HepG2 (cell line): ENCODE measurements around the gene KSR1. TPM values are rescaled to one million over a fixed set of nuclear protein-coding genes. Genes with fewer than 3 reads are reported as not detected.

Source experiments
- EED ChIP-seq: sonication (generic); formaldehyde crosslinking; IDR thresholded peaks from 2 replicates; pipeline ENCODE4 v1.5.0; 2020; ENCODE audit warnings: mild to moderate bottlenecking, missing genetic modification reagents
- PHF8 ChIP-seq: sonication (generic); formaldehyde crosslinking; IDR thresholded peaks from 2 replicates; pipeline ENCODE4 v1.5.0; 2020; ENCODE audit warnings: missing genetic modification reagents
- SSRP1 ChIP-seq: IDR thresholded peaks from 2 replicates; pipeline ENCODE4 v1.6.1; 2016; ENCODE audit warnings: control low read depth
- ZFP36L1 ChIP-seq: sonication (generic); formaldehyde crosslinking; IDR thresholded peaks from 2 replicates; pipeline ENCODE4 v1.8.0; 2022; ENCODE audit warnings: mild to moderate bottlenecking, missing genetic modification reagents, moderate library complexity
- ZNF292 ChIP-seq: sonication (generic); formaldehyde crosslinking; IDR thresholded peaks from 2 replicates; pipeline ENCODE4 v1.8.1; 2022; ENCODE audit warnings: mild to moderate bottlenecking, low read depth, missing genetic modification reagents, borderline replicate concordance
- ZNF572 ChIP-seq: sonication (generic); formaldehyde crosslinking; IDR thresholded peaks from 2 replicates; pipeline ENCODE4 v1.5.1; 2020; ENCODE audit warnings: mild to moderate bottlenecking, missing genetic modification reagents
- polyA plus RNA-seq, 8 experiments: library from polyadenylated mRNA; depleted of rRNA in 3 of 8; stranded (reverse) in 7 of 8; unstranded in 1 of 8; fragments of >200 nt; fragmentation: Illumina TruSeq in 4 of 8; extraction: Trizol in 4 of 8; gene quantifications; 2 replicates each; pipeline versions ENCODE4 v1.2.1 to v1.2.3, GENCODE V29; 2011 to 2016; ENCODE audit warnings: low read depth in 4 of 8, missing spikeins in 1 of 8, mixed read lengths in 1 of 8; ENCODE audit not compliant: insufficient read depth in 1 of 8
- total RNA-seq, 5 experiments: library from RNA; depleted of rRNA; stranded (reverse); fragments of >200 nt; fragmentation: Illumina TruSeq; extraction: Trizol; gene quantifications; 2 replicates each; pipeline ENCODE4 v1.2.3, GENCODE V29; 2016; ENCODE audit warnings: low read depth in 1 of 5
- TF ChIP-seq, protein P1 (sequence below): sonication (generic); formaldehyde crosslinking; IDR thresholded peaks from one replicate; pipeline ENCODE4 v1.5.1; 2020; ENCODE audit warnings: mild to moderate bottlenecking, missing genetic modification reagents; ENCODE audit errors: not compliant biosample characterization
- TF ChIP-seq, protein P2 (sequence below): sonication (generic); formaldehyde crosslinking; IDR thresholded peaks from 2 replicates; pipeline ENCODE4 v1.5.1; 2020; ENCODE audit warnings: mild to moderate bottlenecking, missing genetic modification reagents, moderate library complexity
- TF ChIP-seq, protein P3 (sequence below): sonication (generic); formaldehyde crosslinking; IDR thresholded peaks from 2 replicates; pipeline ENCODE4 v1.8.0; 2022; ENCODE audit warnings: missing genetic modification reagents, mild to moderate bottlenecking, moderate library complexity, borderline replicate concordance
- TF ChIP-seq, protein P4 (sequence below): sonication (generic); formaldehyde crosslinking; IDR thresholded peaks from 2 replicates; pipeline ENCODE4 v1.8.0; 2023; ENCODE audit warnings: mild to moderate bottlenecking, missing genetic modification reagents

Gene KSR1
- total and polyA plus RNA-seq, 2 of the 13 experiments (the other 11 are each of a cell fraction or from before 2014, with no cell fraction given): 10.1 to 16.6 TPM

DNA sequence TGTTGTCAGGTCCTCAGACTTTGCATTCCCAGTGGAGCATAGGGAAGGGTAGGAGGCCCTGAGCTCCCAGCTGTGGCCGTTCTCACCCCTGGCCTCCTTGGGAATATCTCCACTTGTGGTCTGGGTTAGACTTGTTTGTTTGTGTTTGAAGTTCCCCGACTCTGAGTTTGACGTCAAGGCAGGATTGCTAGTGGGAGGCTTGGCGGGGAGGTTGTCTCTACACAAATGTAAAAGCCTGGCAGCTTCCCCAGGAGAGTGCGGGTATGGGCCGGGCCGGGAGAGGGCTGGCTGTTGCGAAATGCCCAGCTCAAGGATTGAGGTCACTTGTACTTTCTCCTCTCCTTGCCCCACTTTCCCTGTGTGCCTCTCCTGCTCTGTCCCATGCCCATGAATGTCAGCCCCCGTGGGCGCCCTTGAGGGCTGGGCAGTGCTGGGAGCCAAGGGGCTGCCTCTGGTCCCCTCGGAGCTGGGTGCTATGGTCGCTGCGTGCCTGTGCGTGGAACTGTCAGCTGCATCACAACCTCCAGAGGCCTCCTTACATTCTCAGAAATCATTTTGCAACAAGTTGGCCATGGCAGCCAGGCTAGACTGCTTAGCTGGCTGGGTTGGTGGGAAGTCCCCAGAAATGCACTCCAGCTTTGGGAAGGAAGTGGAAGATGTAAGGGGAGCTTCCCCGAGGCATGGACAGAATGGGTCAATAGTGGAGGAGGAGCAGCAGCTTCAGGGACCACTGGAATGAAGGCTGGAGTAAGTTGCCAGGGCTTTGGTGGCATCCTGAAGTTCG is 84.3 kb downstream of the KSR1 start (continued):
- TF ChIP-seq, protein P1, sequence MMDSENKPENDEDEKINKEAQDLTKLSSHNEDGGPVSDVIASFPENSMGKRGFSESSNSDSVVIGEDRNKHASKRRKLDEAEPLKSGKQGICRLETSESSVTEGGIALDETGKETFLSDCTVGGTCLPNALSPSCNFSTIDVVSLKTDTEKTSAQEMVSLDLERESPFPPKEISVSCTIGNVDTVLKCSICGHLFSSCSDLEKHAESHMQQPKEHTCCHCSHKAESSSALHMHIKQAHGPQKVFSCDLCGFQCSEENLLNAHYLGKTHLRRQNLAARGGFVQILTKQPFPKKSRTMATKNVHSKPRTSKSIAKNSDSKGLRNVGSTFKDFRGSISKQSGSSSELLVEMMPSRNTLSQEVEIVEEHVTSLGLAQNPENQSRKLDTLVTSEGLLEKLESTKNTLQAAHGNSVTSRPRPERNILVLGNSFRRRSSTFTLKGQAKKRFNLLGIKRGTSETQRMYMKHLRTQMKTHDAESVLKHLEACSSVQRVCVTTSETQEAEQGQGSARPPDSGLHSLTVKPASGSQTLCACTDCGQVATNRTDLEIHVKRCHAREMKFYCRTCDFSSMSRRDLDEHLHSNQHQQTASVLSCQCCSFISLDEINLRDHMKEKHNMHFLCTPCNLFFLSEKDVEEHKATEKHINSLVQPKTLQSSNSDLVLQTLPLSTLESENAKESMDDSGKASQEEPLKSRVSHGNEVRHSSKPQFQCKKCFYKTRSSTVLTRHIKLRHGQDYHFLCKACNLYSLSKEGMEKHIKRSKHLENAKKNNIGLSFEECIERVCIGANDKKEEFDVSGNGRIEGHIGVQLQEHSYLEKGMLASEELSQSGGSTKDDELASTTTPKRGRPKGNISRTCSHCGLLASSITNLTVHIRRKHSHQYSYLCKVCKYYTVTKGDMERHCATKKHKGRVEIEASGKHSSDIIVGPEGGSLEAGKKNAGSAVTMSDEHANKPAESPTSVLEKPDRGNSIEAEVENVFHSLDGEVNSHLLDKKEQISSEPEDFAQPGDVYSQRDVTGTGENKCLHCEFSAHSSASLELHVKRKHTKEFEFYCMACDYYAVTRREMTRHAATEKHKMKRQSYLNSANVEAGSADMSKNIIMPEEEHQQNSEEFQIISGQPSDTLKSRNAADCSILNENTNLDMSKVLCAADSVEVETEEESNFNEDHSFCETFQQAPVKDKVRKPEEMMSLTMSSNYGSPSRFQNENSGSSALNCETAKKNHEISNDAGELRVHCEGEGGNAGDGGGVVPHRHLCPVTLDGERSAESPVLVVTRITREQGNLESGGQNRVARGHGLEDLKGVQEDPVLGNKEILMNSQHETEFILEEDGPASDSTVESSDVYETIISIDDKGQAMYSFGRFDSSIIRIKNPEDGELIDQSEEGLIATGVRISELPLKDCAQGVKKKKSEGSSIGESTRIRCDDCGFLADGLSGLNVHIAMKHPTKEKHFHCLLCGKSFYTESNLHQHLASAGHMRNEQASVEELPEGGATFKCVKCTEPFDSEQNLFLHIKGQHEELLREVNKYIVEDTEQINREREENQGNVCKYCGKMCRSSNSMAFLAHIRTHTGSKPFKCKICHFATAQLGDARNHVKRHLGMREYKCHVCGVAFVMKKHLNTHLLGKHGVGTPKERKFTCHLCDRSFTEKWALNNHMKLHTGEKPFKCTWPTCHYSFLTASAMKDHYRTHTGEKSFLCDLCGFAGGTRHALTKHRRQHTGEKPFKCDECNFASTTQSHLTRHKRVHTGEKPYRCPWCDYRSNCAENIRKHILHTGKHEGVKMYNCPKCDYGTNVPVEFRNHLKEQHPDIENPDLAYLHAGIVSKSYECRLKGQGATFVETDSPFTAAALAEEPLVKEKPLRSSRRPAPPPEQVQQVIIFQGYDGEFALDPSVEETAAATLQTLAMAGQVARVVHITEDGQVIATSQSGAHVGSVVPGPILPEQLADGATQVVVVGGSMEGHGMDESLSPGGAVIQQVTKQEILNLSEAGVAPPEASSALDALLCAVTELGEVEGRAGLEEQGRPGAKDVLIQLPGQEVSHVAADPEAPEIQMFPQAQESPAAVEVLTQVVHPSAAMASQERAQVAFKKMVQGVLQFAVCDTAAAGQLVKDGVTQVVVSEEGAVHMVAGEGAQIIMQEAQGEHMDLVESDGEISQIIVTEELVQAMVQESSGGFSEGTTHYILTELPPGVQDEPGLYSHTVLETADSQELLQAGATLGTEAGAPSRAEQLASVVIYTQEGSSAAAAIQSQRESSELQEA (CRISPR knock-in tag): no peak
- TF ChIP-seq, protein P2, sequence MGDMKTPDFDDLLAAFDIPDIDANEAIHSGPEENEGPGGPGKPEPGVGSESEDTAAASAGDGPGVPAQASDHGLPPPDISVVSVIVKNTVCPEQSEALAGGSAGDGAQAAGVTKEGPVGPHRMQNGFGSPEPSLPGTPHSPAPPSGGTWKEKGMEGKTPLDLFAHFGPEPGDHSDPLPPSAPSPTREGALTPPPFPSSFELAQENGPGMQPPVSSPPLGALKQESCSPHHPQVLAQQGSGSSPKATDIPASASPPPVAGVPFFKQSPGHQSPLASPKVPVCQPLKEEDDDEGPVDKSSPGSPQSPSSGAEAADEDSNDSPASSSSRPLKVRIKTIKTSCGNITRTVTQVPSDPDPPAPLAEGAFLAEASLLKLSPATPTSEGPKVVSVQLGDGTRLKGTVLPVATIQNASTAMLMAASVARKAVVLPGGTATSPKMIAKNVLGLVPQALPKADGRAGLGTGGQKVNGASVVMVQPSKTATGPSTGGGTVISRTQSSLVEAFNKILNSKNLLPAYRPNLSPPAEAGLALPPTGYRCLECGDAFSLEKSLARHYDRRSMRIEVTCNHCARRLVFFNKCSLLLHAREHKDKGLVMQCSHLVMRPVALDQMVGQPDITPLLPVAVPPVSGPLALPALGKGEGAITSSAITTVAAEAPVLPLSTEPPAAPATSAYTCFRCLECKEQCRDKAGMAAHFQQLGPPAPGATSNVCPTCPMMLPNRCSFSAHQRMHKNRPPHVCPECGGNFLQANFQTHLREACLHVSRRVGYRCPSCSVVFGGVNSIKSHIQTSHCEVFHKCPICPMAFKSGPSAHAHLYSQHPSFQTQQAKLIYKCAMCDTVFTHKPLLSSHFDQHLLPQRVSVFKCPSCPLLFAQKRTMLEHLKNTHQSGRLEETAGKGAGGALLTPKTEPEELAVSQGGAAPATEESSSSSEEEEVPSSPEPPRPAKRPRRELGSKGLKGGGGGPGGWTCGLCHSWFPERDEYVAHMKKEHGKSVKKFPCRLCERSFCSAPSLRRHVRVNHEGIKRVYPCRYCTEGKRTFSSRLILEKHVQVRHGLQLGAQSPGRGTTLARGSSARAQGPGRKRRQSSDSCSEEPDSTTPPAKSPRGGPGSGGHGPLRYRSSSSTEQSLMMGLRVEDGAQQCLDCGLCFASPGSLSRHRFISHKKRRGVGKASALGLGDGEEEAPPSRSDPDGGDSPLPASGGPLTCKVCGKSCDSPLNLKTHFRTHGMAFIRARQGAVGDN (CRISPR knock-in tag): peak; percentile 54
- TF ChIP-seq ZFP36L1: no peak
- TF ChIP-seq, protein P3, sequence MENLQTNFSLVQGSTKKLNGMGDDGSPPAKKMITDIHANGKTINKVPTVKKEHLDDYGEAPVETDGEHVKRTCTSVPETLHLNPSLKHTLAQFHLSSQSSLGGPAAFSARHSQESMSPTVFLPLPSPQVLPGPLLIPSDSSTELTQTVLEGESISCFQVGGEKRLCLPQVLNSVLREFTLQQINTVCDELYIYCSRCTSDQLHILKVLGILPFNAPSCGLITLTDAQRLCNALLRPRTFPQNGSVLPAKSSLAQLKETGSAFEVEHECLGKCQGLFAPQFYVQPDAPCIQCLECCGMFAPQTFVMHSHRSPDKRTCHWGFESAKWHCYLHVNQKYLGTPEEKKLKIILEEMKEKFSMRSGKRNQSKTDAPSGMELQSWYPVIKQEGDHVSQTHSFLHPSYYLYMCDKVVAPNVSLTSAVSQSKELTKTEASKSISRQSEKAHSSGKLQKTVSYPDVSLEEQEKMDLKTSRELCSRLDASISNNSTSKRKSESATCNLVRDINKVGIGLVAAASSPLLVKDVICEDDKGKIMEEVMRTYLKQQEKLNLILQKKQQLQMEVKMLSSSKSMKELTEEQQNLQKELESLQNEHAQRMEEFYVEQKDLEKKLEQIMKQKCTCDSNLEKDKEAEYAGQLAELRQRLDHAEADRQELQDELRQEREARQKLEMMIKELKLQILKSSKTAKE: 0 out of 2 replicates have a peak, but pooled peaks have one; percentile 27
- 0 out of 2 replicates have a peak, but pooled peaks have one; percentile 50 for TF ChIP-seq ZNF572 (CRISPR knock-in tag)
- TF ChIP-seq, protein P4, sequence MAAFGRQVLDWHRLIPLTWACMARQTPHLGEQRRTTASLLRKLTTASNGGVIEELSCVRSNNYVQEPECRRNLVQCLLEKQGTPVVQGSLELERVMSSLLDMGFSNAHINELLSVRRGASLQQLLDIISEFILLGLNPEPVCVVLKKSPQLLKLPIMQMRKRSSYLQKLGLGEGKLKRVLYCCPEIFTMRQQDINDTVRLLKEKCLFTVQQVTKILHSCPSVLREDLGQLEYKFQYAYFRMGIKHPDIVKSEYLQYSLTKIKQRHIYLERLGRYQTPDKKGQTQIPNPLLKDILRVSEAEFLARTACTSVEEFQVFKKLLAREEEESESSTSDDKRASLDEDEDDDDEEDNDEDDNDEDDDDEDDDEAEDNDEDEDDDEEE (CRISPR knock-in tag): no peak
- TF ChIP-seq PHF8 (CRISPR knock-in tag): no peak
- TF ChIP-seq EED (CRISPR knock-in tag): no peak
- TF ChIP-seq ZNF292 (CRISPR knock-in tag): peak; percentile 36; the same call in 1 of the 2 replicates
- TF ChIP-seq SSRP1 (CRISPR knock-in tag): no peak
